GM12865 (cell line): ENCODE measurements around the gene LIX1.

Experiments used
- DNase-seq: peaks from one replicate; pipeline ENCODE4 v3.0.0; 2010; ENCODE audit warnings: low read depth
- H3K4me3 ChIP-seq: 2 replicates; pipeline ENCODE4 v1.5.1; 2011; ENCODE audit warnings: mild to moderate bottlenecking, low read depth, low read length, control low read depth
- CTCF ChIP-seq: IDR thresholded peaks from 2 replicates; pipeline ENCODE4 v1.5.1; 2011; ENCODE audit warnings: low read length, control low read depth, low read depth, inconsistent platforms; ENCODE audit not compliant: insufficient read depth; ENCODE audit errors: missing control alignments

The LIX1 gene

DNA sequence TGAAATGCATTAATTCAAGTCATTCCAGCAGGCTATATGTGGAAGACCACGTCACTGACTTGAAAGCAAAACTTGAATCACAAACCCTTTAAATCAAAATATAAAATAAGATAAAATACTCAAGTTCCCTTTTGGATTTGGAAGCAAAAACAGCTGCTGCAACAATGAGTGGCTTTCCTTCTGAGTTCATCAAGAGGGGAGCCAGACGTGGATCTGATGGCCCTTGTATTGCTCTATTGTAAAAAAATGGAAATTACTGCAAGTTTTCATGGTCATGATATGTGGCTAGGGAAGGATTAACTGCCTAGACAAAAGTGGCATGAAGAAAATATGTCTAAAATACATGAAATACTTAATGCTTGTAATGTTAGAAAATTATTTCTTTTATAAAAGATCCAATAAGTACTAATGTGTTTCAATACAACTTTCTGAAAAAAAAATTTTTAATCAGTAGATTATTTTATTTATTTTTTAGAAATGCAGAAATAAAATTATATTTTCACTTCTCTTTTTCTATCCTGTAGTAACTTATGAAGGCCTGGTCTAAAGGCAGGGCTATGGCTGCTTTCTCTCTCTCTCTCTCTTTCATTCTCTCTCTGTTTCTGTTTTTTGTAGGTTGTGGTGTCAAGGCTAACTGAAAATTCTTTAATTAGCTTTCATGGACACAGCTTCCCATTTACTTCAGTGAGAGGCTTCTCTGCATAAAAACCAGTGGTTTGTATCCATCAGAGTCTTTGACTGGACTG is 24.0 kb downstream of the LIX1 start:
- DNase-seq: peak; percentile 18
- no peak overlapping the region for H3K4me3 ChIP-seq
- TF ChIP-seq CTCF: no peak

DNA sequence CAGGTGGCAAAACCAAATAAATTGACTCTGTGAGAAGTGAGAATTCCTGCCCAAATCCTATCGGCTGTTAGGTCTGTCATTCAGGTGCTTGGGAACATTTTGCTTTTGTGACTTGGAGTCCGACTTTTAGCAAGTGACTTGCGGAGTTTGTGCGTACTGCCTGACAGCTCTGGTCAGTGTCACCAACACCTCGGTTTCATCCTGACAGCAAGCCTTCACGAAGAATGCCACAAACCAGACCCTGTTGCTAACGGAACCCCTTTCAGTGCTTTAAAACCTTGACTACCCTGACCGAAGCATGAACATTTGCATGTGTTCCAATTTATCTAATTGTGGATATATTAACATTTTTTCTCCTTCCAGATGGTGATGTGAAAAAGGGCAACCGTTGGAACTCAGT is 26.5 kb downstream of the LIX1 start:
- TF ChIP-seq CTCF: no peak
- no peak for DNase-seq

GRCh38 chr5:97112230-97112629 is 30.2 kb downstream of the LIX1 start:
- no peak for DNase-seq
- H3K4me3 ChIP-seq: no peak overlapping the region
- no peak for TF ChIP-seq CTCF

More for the DNA sequence above, 26.5 kb downstream of the LIX1 start:
- H3K4me3 ChIP-seq: no peak overlapping the region

DNA sequence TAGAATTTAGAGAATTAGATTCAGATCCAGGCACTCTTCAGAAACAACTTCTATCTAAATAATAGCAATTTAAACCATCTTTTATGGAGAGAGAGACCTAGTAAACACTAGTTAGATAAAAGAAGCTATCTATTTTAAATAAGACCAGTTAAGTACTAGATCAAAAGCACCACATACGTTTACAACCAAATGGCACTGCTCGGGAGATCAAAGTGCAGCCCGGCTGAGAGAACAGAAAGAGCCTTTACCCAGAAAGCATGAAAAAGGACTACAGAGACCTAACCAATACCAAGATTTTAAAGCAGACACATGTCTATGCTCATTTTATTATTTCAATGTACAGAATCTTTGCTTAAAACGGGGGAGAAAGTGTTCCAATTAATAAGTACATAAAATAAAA is 30.8 kb downstream of the LIX1 start:
- no peak overlapping the region for H3K4me3 ChIP-seq
- TF ChIP-seq CTCF: no peak
- DNase-seq: no peak

GRCh38 chr5:97111004-97111403 is 31.4 kb downstream of the LIX1 start:
- no peak for TF ChIP-seq CTCF
- H3K4me3 ChIP-seq: no peak overlapping the region
- no peak for DNase-seq

- H3K4me3 ChIP-seq: no peak overlapping the region
- TF ChIP-seq CTCF: no peak
- no peak for DNase-seq
These were observed 35.1 kb downstream of the LIX1 start for GRCh38 chr5:97107318-97107717.

- TF ChIP-seq CTCF: no peak
- DNase-seq: no peak
- no peak overlapping the region for H3K4me3 ChIP-seq
These were observed 36.2 kb downstream of the LIX1 start for GRCh38 chr5:97106216-97106581.
